ENCODE data around the gene SOX9. TPM values are rescaled to one million over a fixed set of nuclear protein-coding genes. Genes with fewer than 3 reads are reported as not detected.

Gene SOX9
- total RNA-seq, 2 donors from 2014 or later = 0.46 to 1.3 TPM

- Histone ChIP-seq H3K9ac (ENCODE audit: extremely low read depth, low read length, poor library complexity, severe bottlenecking) (no peak overlapping the region), H3K27me3 (ENCODE audit: control insufficient read depth, insufficient read depth, low read length, poor library complexity, severe bottlenecking) (peaks cover 94% of the 10 kb centered on the region), H3K9me3 (ENCODE audit: control insufficient read depth, low read length) (no peaks in the 10 kb centered on the region), H3K4me1 (ENCODE audit: control insufficient read depth, insufficient read depth, low read length) (peaks cover 9% of the 10 kb centered on the region), H3K27ac (ENCODE audit: low read depth, low read length) (no peak overlapping the region), H3K4me3 (ENCODE audit: low read length) (peak overlapping the region; percentile 59), H3K36me3 (ENCODE audit: control insufficient read depth, insufficient read depth, low read length) (no peaks in the 10 kb centered on the region)
- no peak for TF ChIP-seq CTCF (conservative IDR thresholded peaks at IDR 0.05)
- Mint-ChIP-seq H3K27ac (no peak overlapping the region), H3K9me3 (no peaks in the 10 kb centered on the region), H3K27me3 (ENCODE audit: insufficient read depth) (peaks cover 95% of the 10 kb centered on the region), H3K36me3 (ENCODE audit: low read depth) (no peaks in the 10 kb centered on the region), H3K4me1 (peaks cover 29% of the 10 kb centered on the region), H3K4me3 (peak overlapping the region; percentile 42)
- 3 to 6% methylated on average over 12 to 39 of the region's 39 CpGs for WGBS, 2 experiments (ENCODE audit: insufficient coverage in 1 of 2, insufficient read length in 1 of 2)
- peak; percentile 83 for DNase-seq
Measured at GRCh38 chr17:72115781-72116525, 4.9 kb upstream of the SOX9 start.

- no peaks in the 10 kb centered on the region for H3K9me3 Mint-ChIP-seq
- H3K9ac ChIP-seq (ENCODE audit: extremely low read depth, low read length, poor library complexity, severe bottlenecking) = no peak overlapping the region
- no peak overlapping the region for H3K27ac ChIP-seq (ENCODE audit: low read depth, low read length)
- peaks cover 24% of the 10 kb centered on the region for H3K4me1 Mint-ChIP-seq
- peak overlapping the region; percentile 42 for H3K4me3 Mint-ChIP-seq
- peak; percentile 70 for DNase-seq
- WGBS, 2 experiments (ENCODE audit: insufficient coverage in 1 of 2, insufficient read length in 1 of 2) = 1 to 2% methylated on average over 38 to 58 of the region's 58 CpGs
- H3K9me3 ChIP-seq (ENCODE audit: control insufficient read depth, low read length) = no peaks in the 10 kb centered on the region
- peaks cover 95% of the 10 kb centered on the region for H3K27me3 Mint-ChIP-seq (ENCODE audit: insufficient read depth)
- H3K4me3 ChIP-seq (ENCODE audit: low read length) = peak overlapping the region; percentile 59
- no peak for TF ChIP-seq CTCF (conservative IDR thresholded peaks at IDR 0.05)
- H3K4me1 ChIP-seq (ENCODE audit: control insufficient read depth, insufficient read depth, low read length) = peaks cover 9% of the 10 kb centered on the region
- H3K27me3 ChIP-seq (ENCODE audit: control insufficient read depth, insufficient read depth, low read length, poor library complexity, severe bottlenecking) = peaks cover 93% of the 10 kb centered on the region
- H3K27ac Mint-ChIP-seq = no peak overlapping the region
- no peaks in the 10 kb centered on the region for H3K36me3 Mint-ChIP-seq (ENCODE audit: low read depth)
- H3K36me3 ChIP-seq (ENCODE audit: control insufficient read depth, insufficient read depth, low read length) = no peaks in the 10 kb centered on the region
Measured at GRCh38 chr17:72116661-72117521, 3.9 kb upstream of the SOX9 start.

- Histone ChIP-seq H3K4me1 (ENCODE audit: control insufficient read depth, insufficient read depth, low read length) (peaks cover 9% of the 10 kb centered on the region), H3K9ac (ENCODE audit: extremely low read depth, low read length, poor library complexity, severe bottlenecking) (no peak overlapping the region), H3K9me3 (ENCODE audit: control insufficient read depth, low read length) (no peaks in the 10 kb centered on the region), H3K36me3 (ENCODE audit: control insufficient read depth, insufficient read depth, low read length) (no peaks in the 10 kb centered on the region), H3K4me3 (ENCODE audit: low read length) (peak overlapping the region; percentile 59), H3K27me3 (ENCODE audit: control insufficient read depth, insufficient read depth, low read length, poor library complexity, severe bottlenecking) (peaks cover 93% of the 10 kb centered on the region), H3K27ac (ENCODE audit: low read depth, low read length) (no peak overlapping the region)
- peak; percentile 88 for DNase-seq
- H3K4me1 Mint-ChIP-seq = peaks cover 28% of the 10 kb centered on the region
- no peaks in the 10 kb centered on the region for H3K9me3 Mint-ChIP-seq
- peak overlapping the region; percentile 42 for H3K4me3 Mint-ChIP-seq
- H3K36me3 Mint-ChIP-seq (ENCODE audit: low read depth) = no peaks in the 10 kb centered on the region
- H3K27ac Mint-ChIP-seq = no peak overlapping the region
- peaks cover 94% of the 10 kb centered on the region for H3K27me3 Mint-ChIP-seq (ENCODE audit: insufficient read depth)
- no peak for TF ChIP-seq CTCF (conservative IDR thresholded peaks at IDR 0.05)
- WGBS, 2 experiments (ENCODE audit: insufficient coverage in 1 of 2, insufficient read length in 1 of 2) = 2 to 14% methylated on average over 6 to 50 of the region's 51 CpGs
Measured at GRCh38 chr17:72117535-72118334, 3.1 kb upstream of the SOX9 start.

Data from endodermal cell (in vitro differentiated cells).